ENCODE results near the gene CARS1.

The CARS1 gene

GRCh38 chr11:3044004-3044403 lies 13.2 kb downstream of the CARS1 start:
- no peak overlapping the region for H3K27ac ChIP-seq (replicated peaks)

GRCh38 chr11:3043315-3043871 lies 13.8 kb downstream of the CARS1 start:
- no peaks in the 10 kb centered on the region for H3K27me3 ChIP-seq (ENCODE audit: insufficient read depth, poor library complexity, severe bottlenecking)
- TF ChIP-seq, protein P1, sequence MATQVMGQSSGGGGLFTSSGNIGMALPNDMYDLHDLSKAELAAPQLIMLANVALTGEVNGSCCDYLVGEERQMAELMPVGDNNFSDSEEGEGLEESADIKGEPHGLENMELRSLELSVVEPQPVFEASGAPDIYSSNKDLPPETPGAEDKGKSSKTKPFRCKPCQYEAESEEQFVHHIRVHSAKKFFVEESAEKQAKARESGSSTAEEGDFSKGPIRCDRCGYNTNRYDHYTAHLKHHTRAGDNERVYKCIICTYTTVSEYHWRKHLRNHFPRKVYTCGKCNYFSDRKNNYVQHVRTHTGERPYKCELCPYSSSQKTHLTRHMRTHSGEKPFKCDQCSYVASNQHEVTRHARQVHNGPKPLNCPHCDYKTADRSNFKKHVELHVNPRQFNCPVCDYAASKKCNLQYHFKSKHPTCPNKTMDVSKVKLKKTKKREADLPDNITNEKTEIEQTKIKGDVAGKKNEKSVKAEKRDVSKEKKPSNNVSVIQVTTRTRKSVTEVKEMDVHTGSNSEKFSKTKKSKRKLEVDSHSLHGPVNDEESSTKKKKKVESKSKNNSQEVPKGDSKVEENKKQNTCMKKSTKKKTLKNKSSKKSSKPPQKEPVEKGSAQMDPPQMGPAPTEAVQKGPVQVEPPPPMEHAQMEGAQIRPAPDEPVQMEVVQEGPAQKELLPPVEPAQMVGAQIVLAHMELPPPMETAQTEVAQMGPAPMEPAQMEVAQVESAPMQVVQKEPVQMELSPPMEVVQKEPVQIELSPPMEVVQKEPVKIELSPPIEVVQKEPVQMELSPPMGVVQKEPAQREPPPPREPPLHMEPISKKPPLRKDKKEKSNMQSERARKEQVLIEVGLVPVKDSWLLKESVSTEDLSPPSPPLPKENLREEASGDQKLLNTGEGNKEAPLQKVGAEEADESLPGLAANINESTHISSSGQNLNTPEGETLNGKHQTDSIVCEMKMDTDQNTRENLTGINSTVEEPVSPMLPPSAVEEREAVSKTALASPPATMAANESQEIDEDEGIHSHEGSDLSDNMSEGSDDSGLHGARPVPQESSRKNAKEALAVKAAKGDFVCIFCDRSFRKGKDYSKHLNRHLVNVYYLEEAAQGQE (IDR thresholded peaks at IDR 0.05; ENCODE audit: insufficient replicate concordance, low read depth): no peak
- TF ChIP-seq, protein P2, sequence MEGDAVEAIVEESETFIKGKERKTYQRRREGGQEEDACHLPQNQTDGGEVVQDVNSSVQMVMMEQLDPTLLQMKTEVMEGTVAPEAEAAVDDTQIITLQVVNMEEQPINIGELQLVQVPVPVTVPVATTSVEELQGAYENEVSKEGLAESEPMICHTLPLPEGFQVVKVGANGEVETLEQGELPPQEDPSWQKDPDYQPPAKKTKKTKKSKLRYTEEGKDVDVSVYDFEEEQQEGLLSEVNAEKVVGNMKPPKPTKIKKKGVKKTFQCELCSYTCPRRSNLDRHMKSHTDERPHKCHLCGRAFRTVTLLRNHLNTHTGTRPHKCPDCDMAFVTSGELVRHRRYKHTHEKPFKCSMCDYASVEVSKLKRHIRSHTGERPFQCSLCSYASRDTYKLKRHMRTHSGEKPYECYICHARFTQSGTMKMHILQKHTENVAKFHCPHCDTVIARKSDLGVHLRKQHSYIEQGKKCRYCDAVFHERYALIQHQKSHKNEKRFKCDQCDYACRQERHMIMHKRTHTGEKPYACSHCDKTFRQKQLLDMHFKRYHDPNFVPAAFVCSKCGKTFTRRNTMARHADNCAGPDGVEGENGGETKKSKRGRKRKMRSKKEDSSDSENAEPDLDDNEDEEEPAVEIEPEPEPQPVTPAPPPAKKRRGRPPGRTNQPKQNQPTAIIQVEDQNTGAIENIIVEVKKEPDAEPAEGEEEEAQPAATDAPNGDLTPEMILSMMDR (IDR thresholded peaks at IDR 0.05; ENCODE audit: insufficient read depth, low read length): no peak
- no peak overlapping the region for H3K4me3 ChIP-seq (replicated peaks; ENCODE audit: insufficient read depth, low read length)
- DNase-seq (ENCODE audit: low read depth in 1 of 2, low spot score in 1 of 2): no peak
- no peak overlapping the region for H3K27ac ChIP-seq (replicated peaks)

More at GRCh38 chr11:3044004-3044403, 13.2 kb downstream of the CARS1 start:
- TF ChIP-seq, protein P1 (IDR thresholded peaks at IDR 0.05; ENCODE audit: insufficient replicate concordance, low read depth): no peak
- TF ChIP-seq GABPA (IDR thresholded peaks at IDR 0.05; ENCODE audit: low read depth) (no peak), SPI1 (IDR thresholded peaks at IDR 0.05; ENCODE audit: borderline replicate concordance, low read depth) (no peak), POLR2AphosphoS5 (IDR thresholded peaks at IDR 0.05; ENCODE audit: low read depth) (no peak)
- TF ChIP-seq, protein P2 (IDR thresholded peaks at IDR 0.05; ENCODE audit: insufficient read depth, low read length): no peak
- H3K27me3 ChIP-seq (ENCODE audit: insufficient read depth, poor library complexity, severe bottlenecking): no peaks in the 10 kb centered on the region
- no peak for DNase-seq (ENCODE audit: low read depth in 1 of 2, low spot score in 1 of 2)
- H3K4me3 ChIP-seq (replicated peaks; ENCODE audit: insufficient read depth, low read length): no peak overlapping the region

DNA sequence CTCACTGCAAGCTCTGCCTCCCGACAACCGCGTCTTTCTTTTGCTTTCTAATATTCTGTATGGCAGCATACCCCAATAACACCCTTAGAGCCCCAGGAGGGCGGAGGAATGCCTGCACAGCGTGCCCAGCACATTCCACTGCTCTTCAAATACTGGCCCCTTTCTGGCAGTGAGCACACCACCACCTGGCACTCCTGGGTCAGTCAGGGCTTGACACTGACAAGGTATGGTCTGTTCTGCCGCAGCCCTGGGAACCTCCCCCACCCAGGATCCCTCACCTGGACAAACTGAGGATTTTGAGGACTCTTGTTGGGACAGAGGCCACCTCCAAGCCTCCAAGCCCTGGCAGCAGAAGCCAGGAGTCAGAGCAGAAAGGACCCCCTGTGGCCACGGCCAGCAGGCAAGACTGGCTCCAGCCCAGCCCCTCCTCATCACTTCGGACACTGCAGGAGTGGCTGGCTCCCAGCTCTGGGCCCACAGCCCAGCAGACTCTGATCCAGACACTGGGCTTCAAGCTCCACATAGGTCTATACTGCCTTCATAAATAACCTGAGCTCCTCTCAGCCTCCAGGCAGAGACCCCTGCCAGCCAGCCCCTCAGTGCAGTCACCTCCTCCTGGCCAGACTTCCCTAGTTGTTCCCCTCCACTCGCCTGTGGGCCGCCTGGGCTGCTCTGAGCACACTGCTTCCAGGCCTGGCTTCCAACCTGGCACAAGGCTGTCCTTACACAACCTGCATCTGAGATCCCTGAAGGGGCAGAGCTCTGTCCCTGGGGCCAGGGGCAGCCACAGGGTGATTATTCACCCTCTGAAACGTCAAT lies 14.5 kb downstream of the CARS1 start:
- TF ChIP-seq, protein P1 (IDR thresholded peaks at IDR 0.05; ENCODE audit: insufficient replicate concordance, low read depth): no peak
- TF ChIP-seq, protein P2 (IDR thresholded peaks at IDR 0.05; ENCODE audit: insufficient read depth, low read length): no peak
- TF ChIP-seq GABPA (IDR thresholded peaks at IDR 0.05; ENCODE audit: low read depth): no peak
- TF ChIP-seq POLR2AphosphoS5 (IDR thresholded peaks at IDR 0.05; ENCODE audit: low read depth): no peak
- TF ChIP-seq SPI1 (IDR thresholded peaks at IDR 0.05; ENCODE audit: borderline replicate concordance, low read depth): no peak
- Histone ChIP-seq H3K27ac (replicated peaks) (no peak overlapping the region), H3K27me3 (ENCODE audit: insufficient read depth, poor library complexity, severe bottlenecking) (no peaks in the 10 kb centered on the region), H3K4me3 (replicated peaks; ENCODE audit: insufficient read depth, low read length) (no peak overlapping the region)
- DNase-seq (ENCODE audit: low read depth in 1 of 2, low spot score in 1 of 2): no peak

Data from HL-60 (cell line).